ENCODE measurements around the gene BCR. TPM values are rescaled to one million over a fixed set of nuclear protein-coding genes. Genes with fewer than 3 reads are reported as not detected.

Gene BCR
- total and polyA plus RNA-seq, 2 of the 13 experiments (the other 11 are each of a cell fraction or from before 2014, with no cell fraction given): 19.9 to 33.6 TPM

GRCh38 chr22:23152238-23153114 is 27.8 kb upstream of the BCR start (continued):
- TF ChIP-seq ZBED4 (CRISPR knock-in tag; IDR thresholded peaks at IDR 0.05; ENCODE audit: borderline replicate concordance): no peak
- TF ChIP-seq FOXO4 (CRISPR knock-in tag; conservative IDR thresholded peaks at IDR 0.05): no peak
- no peak for TF ChIP-seq GFI1 (CRISPR knock-in tag; IDR thresholded peaks at IDR 0.05; ENCODE audit: borderline replicate concordance)
- TF ChIP-seq CENPT (CRISPR knock-in tag; IDR thresholded peaks at IDR 0.05; ENCODE audit: low read depth): no peak
- TF ChIP-seq HHEX (CRISPR knock-in tag; IDR thresholded peaks at IDR 0.05): no peak
- TF ChIP-seq DNMT3B (CRISPR knock-in tag; conservative IDR thresholded peaks at IDR 0.05): no peak
- no peak for TF ChIP-seq FOXP1 (IDR thresholded peaks at IDR 0.05)
- peak; percentile 26; the same call in 1 of the 2 replicates for TF ChIP-seq FOXP1 (CRISPR knock-in tag; IDR thresholded peaks at IDR 0.05)
- peak; percentile 68 for TF ChIP-seq SALL1 (CRISPR knock-in tag; IDR thresholded peaks at IDR 0.05)
- no peak for TF ChIP-seq PHF5A (CRISPR knock-in tag; IDR thresholded peaks at IDR 0.05; ENCODE audit: low read depth, unreplicated experiment)
- TF ChIP-seq ZBTB2 (CRISPR knock-in tag; IDR thresholded peaks at IDR 0.05; ENCODE audit: low read depth): no peak
- TF ChIP-seq NR0B2 (CRISPR knock-in tag; IDR thresholded peaks at IDR 0.05): no peak
- no peak for TF ChIP-seq ATF4 (CRISPR knock-in tag; IDR thresholded peaks at IDR 0.05)
- TF ChIP-seq KDM2A (CRISPR knock-in tag; IDR thresholded peaks at IDR 0.05; ENCODE audit: borderline replicate concordance, low read depth): no peak
- no peak for TF ChIP-seq ZNF639 (CRISPR knock-in tag; conservative IDR thresholded peaks at IDR 0.05)
- TF ChIP-seq ZNF878 (CRISPR knock-in tag; IDR thresholded peaks at IDR 0.05): no peak
- TF ChIP-seq AGO2 (optimal IDR thresholded peaks at IDR 0.05; ENCODE audit: low read depth, low read length): no peak
- TF ChIP-seq CREB1 (IDR thresholded peaks at IDR 0.05): peak; percentile 53; the same call in 1 of the 2 replicates
- TF ChIP-seq CREB1 (CRISPR knock-in tag; IDR thresholded peaks at IDR 0.05): peak; percentile 77
- TF ChIP-seq ZNF24 (IDR thresholded peaks at IDR 0.05): no peak
- TF ChIP-seq BORCS8-MEF2B (CRISPR knock-in tag; IDR thresholded peaks at IDR 0.05): no peak
